HepG2 (cell line): ENCODE results near the gene ADAM15.

Source experiments
- CHD4 ChIP-seq: fragments of 200-600 bp; sonication (generic); IDR thresholded peaks from 2 replicates; pipeline ENCODE4 v1.7.0; 2017; ENCODE audit warnings: mild to moderate bottlenecking, low read length, borderline replicate concordance
- HNRNPLL ChIP-seq: fragments of 200-400 bp; formaldehyde crosslinking; IDR thresholded peaks from 2 replicates; pipeline ENCODE4 v1.6.1; 2017; ENCODE audit warnings: mild to moderate bottlenecking, low read depth, low read length; ENCODE audit not compliant: poor library complexity, severe bottlenecking
- HOXA7 ChIP-seq: sonication (generic); formaldehyde crosslinking; IDR thresholded peaks from 2 replicates; pipeline ENCODE4 v1.8.1; 2022; ENCODE audit warnings: mild to moderate bottlenecking, missing genetic modification reagents, moderate library complexity
- NFE2 ChIP-seq: sonication (generic); formaldehyde crosslinking; IDR thresholded peaks from 2 replicates; pipeline ENCODE4 v1.4.0; 2020; ENCODE audit warnings: missing genetic modification reagents
- PCBP2 ChIP-seq: fragments of 200-400 bp; formaldehyde crosslinking; optimal IDR thresholded peaks from 2 replicates; pipeline ENCODE3; 2018; ENCODE audit warnings: low read length, low read depth; ENCODE audit not compliant: poor library complexity, severe bottlenecking
- POLR2AphosphoS5 ChIP-seq: IDR thresholded peaks from 2 replicates; pipeline ENCODE4 v1.6.1; 2012; ENCODE audit warnings: low read depth, low read length
- TCF7 ChIP-seq: sonication (generic); IDR thresholded peaks from 2 replicates; pipeline ENCODE4 v1.6.1; 2016; ENCODE audit warnings: antibody characterized with exemption, low read depth
- ZFP36L2 ChIP-seq: sonication (generic); formaldehyde crosslinking; IDR thresholded peaks from 2 replicates; pipeline ENCODE4 v1.4.0; 2020; ENCODE audit warnings: missing genetic modification reagents
- TF ChIP-seq, protein P1 (sequence below): IDR thresholded peaks from 2 replicates; pipeline ENCODE4 v1.6.1; 2016; ENCODE audit warnings: control low read depth
- TF ChIP-seq, protein P2 (sequence below): sonication (generic); formaldehyde crosslinking; IDR thresholded peaks from 2 replicates; pipeline ENCODE4 v1.5.0; 2020; ENCODE audit warnings: mild to moderate bottlenecking, missing genetic modification reagents, moderate library complexity

DNA sequence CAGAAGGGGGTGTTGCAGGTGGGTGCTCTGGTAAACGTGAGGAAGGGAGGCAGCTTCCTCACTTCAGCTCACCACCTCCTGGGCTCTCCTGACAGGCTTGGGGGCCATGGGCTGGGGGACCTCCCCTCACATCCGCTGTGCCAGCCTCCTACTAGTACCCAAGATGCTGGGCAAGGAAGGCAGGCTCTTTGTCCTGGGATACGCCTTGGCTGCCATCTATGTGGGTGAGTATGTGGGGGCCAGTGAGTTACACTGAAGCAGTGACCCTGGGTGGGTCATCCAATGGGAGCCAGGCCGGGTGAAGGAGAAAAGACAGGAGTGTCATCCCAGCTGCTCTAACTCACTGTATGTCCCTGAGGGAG, 11.8 kb upstream of the ADAM15 start:
- TF ChIP-seq TCF7 (no peak), NFE2 (no peak), HNRNPLL (no peak), PCBP2 (no peak), CHD4 (no peak), HOXA7 (CRISPR knock-in tag) (no peak), POLR2AphosphoS5 (no peak), ZFP36L2 (CRISPR knock-in tag) (no peak)
- TF ChIP-seq, protein P1, sequence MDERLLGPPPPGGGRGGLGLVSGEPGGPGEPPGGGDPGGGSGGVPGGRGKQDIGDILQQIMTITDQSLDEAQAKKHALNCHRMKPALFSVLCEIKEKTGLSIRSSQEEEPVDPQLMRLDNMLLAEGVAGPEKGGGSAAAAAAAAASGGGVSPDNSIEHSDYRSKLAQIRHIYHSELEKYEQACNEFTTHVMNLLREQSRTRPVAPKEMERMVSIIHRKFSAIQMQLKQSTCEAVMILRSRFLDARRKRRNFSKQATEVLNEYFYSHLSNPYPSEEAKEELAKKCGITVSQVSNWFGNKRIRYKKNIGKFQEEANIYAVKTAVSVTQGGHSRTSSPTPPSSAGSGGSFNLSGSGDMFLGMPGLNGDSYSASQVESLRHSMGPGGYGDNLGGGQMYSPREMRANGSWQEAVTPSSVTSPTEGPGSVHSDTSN (CRISPR knock-in tag) = no peak
- TF ChIP-seq, protein P2, sequence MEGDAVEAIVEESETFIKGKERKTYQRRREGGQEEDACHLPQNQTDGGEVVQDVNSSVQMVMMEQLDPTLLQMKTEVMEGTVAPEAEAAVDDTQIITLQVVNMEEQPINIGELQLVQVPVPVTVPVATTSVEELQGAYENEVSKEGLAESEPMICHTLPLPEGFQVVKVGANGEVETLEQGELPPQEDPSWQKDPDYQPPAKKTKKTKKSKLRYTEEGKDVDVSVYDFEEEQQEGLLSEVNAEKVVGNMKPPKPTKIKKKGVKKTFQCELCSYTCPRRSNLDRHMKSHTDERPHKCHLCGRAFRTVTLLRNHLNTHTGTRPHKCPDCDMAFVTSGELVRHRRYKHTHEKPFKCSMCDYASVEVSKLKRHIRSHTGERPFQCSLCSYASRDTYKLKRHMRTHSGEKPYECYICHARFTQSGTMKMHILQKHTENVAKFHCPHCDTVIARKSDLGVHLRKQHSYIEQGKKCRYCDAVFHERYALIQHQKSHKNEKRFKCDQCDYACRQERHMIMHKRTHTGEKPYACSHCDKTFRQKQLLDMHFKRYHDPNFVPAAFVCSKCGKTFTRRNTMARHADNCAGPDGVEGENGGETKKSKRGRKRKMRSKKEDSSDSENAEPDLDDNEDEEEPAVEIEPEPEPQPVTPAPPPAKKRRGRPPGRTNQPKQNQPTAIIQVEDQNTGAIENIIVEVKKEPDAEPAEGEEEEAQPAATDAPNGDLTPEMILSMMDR = no peak
